GM19468 (cell line): ENCODE results near the gene RASL10A.

Experiments
- ATAC-seq: cut with Tn5 transposase; IDR thresholded peaks from one replicate; pipeline ENCODE4 v1.9.1; 2021; ENCODE audit warnings: mild to moderate bottlenecking, moderate library complexity, moderate number of reproducible peaks; ENCODE audit not compliant: unreplicated experiment; ENCODE audit errors: extremely low read depth

Gene RASL10A

GRCh38 chr22:29275167-29275566 lies 40.3 kb downstream of the RASL10A start:
- ATAC-seq: no peak

DNA sequence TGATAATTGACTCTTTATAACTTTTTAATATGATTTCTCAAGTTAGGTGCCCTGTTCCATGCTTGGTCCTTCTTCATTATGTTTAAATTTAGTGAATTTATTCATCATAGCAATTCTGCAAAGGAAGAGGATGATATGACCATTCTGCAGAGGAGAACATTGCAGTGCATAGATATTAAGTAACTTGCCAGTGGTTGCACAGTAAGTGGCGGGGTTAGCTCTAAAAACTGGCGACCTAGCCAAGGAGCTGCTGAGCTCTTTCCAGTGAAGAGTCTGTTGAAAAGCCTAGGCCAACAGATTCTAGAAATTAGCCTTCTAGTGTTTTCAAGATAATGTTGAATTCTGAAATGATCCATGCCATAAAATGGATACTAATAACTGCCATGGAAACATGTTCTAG lies 42.9 kb downstream of the RASL10A start:
- ATAC-seq: no peak

GRCh38 chr22:29270475-29271271 lies 44.8 kb downstream of the RASL10A start:
- no peak for ATAC-seq

GRCh38 chr22:29269731-29270474 lies 45.6 kb downstream of the RASL10A start:
- no peak for ATAC-seq

DNA sequence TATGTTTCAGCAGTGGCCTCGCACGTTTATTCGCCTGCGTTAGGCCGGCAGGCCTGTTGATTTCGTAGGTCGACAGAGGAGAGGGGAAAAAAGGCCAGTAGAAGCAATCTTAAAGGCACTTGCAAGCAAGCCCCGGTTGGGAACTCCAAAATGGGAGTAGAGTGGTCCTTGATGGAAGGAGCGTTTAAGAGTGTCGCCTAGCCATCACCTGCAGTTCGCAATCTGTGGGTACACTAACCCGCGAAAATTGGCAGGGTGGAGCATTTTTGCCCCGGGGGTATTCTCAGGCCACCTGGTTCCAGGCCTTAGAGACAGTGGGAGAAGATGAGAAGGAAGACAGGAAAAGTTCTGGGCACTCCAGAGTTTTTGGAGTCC lies 46.3 kb downstream of the RASL10A start:
- no peak for ATAC-seq

DNA sequence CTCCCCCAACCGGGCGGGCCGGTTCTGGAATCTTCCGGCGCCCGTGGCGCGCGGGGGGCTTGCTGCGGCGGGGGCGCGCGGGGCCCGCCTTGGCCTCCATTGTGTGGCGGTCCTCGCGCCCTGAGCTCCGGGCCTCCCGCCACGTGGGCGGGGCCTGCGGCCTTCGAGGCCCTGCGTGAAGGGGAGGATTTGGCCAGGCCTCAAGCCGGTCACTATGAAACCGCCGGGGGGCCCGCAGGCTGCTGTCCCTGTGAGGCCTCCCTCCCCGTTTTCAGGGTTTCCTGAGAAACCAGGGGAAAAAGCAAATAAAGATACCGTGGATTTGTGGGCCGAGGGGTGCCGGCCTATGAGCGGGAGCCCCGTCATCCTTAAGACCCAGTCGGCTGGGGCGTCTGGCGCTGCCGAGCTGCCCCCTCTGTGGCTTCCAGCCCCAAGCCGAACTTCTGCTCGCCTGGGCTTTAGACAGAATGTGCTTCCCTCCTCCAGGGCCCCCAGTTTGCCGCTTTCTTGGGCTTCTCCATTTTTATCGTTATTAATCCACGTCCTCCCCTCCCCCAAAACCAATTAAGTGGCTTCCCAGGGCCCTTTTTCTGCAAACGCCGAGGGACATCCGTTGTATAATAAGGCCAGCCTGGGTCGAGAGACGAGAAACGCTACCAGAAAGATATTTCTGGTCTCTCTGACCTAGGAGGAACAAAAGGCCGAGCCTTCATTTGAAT lies 46.8 kb downstream of the RASL10A start:
- ATAC-seq: peak; percentile 3

DNA sequence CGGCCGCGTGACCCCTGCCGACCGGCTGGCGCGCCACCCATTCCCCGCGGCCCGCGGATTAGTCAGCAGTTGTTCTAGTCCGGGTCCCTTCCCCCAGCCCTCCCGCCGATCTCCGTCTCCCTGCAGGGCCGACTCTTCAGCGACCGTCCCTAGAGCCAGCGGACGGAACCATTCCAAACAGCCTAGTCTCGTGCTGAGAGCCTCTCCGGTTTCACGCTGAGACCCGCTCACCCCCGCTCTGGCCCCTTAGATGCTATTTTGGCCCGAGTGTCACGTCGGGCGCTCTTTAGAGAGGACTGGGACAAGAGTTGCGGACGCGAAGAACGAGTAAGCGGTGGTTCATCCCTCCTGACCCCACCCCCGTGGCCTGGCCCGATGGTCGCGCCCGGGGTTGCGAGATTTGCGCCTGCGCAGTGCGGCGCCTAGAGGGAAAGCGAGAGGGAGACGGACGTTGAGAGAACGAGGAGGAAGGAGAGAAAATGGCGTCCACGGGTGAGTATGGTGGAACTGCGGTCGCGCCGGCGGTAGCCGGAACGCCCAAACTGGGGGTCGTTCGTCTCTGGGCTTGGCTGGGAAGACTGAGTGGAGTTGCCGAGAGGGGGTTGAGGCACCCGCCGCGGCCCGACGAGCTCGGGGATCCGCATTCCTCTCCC lies 47.5 kb downstream of the RASL10A start, which contains the start of the genes EWSR1 and RHBDD3:
TSS of gene EWSR1 (plus strand) at position 411 of the 653 bp plus-strand sequence. CDS start at position 480, 69 bp downstream.
TSS of gene RHBDD3 (minus strand) at position 124 of the 653 bp plus-strand sequence. CDS start 2,355 bp downstream, outside the sequence.
- peak; percentile 45 for ATAC-seq

- ATAC-seq: no peak
Observed at GRCh38 chr22:29267462-29267857, 48.0 kb downstream of the RASL10A start.

DNA sequence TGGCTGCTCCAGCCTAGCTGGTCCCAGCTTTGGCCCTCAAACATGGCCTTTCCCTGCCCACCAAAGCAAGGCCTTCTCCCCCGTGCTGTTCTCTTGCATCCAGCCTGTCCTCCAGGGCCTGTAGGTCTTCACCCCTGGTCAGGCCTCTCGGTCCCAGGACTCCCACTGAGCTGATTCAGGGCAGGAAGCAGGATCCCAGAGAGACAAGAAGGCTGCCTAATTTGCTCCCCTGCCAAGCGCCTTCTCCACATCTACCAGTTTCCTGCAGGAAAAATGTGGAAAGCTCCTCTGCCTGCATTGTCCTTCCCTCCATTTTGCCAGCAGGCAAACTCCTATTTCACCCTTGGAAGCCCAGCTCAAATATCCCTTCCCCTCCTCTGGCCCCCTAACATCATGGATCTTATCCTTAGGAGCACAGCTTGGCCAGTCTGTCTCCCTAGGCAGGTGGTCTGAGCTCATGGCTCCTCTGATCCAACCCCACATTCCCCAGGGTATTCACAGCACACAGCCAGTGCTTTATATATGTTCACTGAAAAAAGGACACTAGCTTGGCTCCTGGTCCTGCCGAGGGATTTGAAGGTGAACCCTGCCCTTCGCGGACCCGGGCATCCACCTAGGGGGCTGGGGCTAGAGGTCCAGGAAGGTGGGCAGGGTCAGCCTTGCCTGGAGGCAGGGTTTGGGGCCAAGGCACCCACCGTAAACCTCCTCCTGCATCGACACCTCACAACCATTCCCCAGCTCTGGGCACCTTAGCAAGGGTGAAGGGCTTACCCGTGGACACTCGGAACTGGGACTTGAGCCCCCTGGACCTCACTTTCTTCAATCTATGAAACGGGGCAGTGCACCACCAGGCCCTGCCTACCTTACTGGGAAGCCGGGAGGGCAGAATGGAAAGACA lies 48.7 kb downstream of the RASL10A start:
- ATAC-seq: no peak

- ATAC-seq: no peak
Observed at GRCh38 chr22:29265929-29266328, 49.6 kb downstream of the RASL10A start.

DNA sequence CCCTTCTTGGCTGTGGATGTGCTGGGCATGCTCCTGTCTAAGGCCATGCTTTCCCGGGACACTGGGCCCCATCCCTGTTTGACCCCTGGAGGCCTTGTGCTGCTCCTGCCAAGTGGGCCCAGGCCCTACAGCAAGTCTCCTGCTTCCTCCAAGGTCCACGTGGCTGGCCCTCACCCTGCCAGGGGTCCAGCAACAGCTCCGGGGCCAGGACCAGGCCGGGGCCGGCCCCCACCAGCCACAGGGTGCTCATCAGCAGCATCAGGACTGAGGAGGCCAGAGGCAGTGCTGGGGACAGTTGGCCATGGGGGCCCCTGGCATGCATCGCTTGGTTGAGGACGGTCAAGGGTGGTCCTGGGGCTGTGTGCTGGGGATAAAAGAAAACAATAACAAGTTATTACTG lies 50.2 kb downstream of the RASL10A start:
- ATAC-seq: no peak

DNA sequence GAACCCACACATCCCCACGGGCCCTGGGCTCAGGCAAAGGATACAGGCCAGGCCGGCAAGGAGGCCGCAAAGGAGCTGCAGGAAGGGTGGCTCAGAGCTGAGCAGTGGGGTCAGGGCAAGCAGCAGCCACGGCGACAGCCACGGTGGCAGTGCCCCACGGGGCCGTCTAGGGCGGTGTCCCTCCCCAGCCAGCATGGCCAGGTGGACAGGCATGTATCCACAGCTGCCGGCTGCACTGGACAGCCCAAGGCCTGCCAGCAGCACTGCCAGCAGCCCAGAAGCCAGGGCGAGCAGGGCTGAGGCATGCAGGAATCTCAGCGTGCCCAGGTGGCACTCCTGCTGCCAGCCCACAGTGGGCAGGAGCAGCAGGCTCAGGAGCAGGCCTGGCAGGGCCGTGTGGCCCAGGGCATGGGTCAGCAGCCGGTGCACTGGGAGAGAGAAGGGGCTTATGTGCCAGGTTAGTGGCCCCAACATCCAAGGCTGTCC lies 51.7 kb downstream of the RASL10A start:
- ATAC-seq: no peak
